SK-N-SH (cell line): ENCODE data around the gene AMZ1. TPM values are rescaled to one million over a fixed set of nuclear protein-coding genes. Genes with fewer than 3 reads are reported as not detected.

Experiments
- CTCF ChIA-PET: fragments of 300-600, 350-600 bp; formaldehyde crosslinking; extraction: SDS; loops from one replicate; lab custom pipeline; 2021; lab: Yijun Ruan, JAX
- POLR2A ChIA-PET: fragments of 350-600 bp; sonication (Branson Sonifier 250); formaldehyde crosslinking; extraction: SDS; loops from one replicate; lab custom pipeline; 2020; ENCODE audit warnings: antibody characterized with exemption, inconsistent platforms; lab: Yijun Ruan, JAX
- DNase-seq: peaks from one replicate; pipeline ENCODE4 v3.0.0; 2012
- H2AFZ ChIP-seq: fragments of 200-600 bp; sonication (generic); 2 replicates; pipeline ENCODE4 v1.8.1; 2016; ENCODE audit warnings: antibody characterized with exemption, mild to moderate bottlenecking, low read depth
- H3F3A ChIP-seq: fragments of 200-600 bp; sonication (generic); replicated peaks from 2 replicates; pipeline ENCODE3; 2016; ENCODE audit warnings: antibody characterized with exemption, mild to moderate bottlenecking; ENCODE audit not compliant: insufficient read depth
- H3K27ac ChIP-seq, 2 experiments: fragments of 200-500 bp in 1 of 2; fragments of 200-600 bp in 1 of 2; sonication (Bioruptor generic) in 1 of 2; sonication (generic), shearing (Covaris generic) in 1 of 2; 2 replicates each; pipeline versions ENCODE4 v1.5.1 to v1.6.1; 2014 to 2016; ENCODE audit warnings: low read depth in 2 of 2, inconsistent platforms in 1 of 2, low read length in 1 of 2, mild to moderate bottlenecking in 1 of 2, mixed read lengths in 1 of 2
- H3K27me3 ChIP-seq: fragments of 200-600 bp; sonication (generic), shearing (Covaris generic); 2 replicates; pipeline ENCODE4 v1.6.1; 2016; ENCODE audit warnings: mixed run types; ENCODE audit not compliant: insufficient read depth
- H3K36me3 ChIP-seq, 2 experiments: fragments of 200-500 bp in 1 of 2; fragments of 200-600 bp in 1 of 2; sonication (Bioruptor generic) in 1 of 2; sonication (generic) in 1 of 2; replicated peaks in 1 of 2; 2 replicates each; pipeline versions ENCODE3 to v1.5.1; 2014 to 2016; ENCODE audit warnings: low read length in 1 of 2, mild to moderate bottlenecking in 1 of 2; ENCODE audit not compliant: insufficient read depth in 2 of 2, control insufficient read depth in 1 of 2
- H3K4me1 ChIP-seq, 2 experiments: fragments of 200-500 bp in 1 of 2; fragments of 200-600 bp in 1 of 2; sonication (Bioruptor generic) in 1 of 2; sonication (generic), shearing (Covaris generic) in 1 of 2; 2 replicates each; pipeline versions ENCODE4 v1.5.1 to v1.6.1; 2014 to 2016; ENCODE audit warnings: low read depth in 1 of 2, low read length in 1 of 2, mixed run types in 1 of 2; ENCODE audit not compliant: insufficient read depth in 2 of 2, control insufficient read depth in 1 of 2
- H3K4me2 ChIP-seq: fragments of 200-600 bp; sonication (generic), shearing (Covaris generic); 2 replicates; pipeline ENCODE4 v1.6.1; 2017; ENCODE audit warnings: mixed run types
- H3K4me3 ChIP-seq, 2 experiments: fragments of 200-500 bp in 1 of 2; fragments of 200-600 bp in 1 of 2; sonication (Bioruptor generic) in 1 of 2; sonication (generic), shearing (Covaris generic) in 1 of 2; 2 replicates each; pipeline versions ENCODE4 v1.5.1 to v1.8.1; 2014 to 2016; ENCODE audit warnings: low read depth in 2 of 2, inconsistent platforms in 1 of 2, low read length in 1 of 2, mild to moderate bottlenecking in 1 of 2, mixed read lengths in 1 of 2, moderate library complexity in 1 of 2
- H3K79me2 ChIP-seq: fragments of 200-600 bp; sonication (generic); 2 replicates; pipeline ENCODE4 v1.8.1; 2017; ENCODE audit warnings: mild to moderate bottlenecking; ENCODE audit not compliant: insufficient read depth
- H3K9ac ChIP-seq: fragments of 200-600 bp; sonication (generic); 2 replicates; pipeline ENCODE4 v1.6.1; 2017; ENCODE audit warnings: mixed run types
- H3K9me2 ChIP-seq: fragments of 200-600 bp; sonication (generic); 2 replicates; pipeline ENCODE4 v1.6.1; 2017; ENCODE audit warnings: mixed run types
- H3K9me3 ChIP-seq: fragments of 200-600 bp; sonication (generic); 2 replicates; pipeline ENCODE4 v1.6.1; 2017; ENCODE audit warnings: mixed run types, mild to moderate bottlenecking, moderate library complexity
- H4K20me1 ChIP-seq: fragments of 200-600 bp; sonication (generic); 2 replicates; pipeline ENCODE4 v1.6.1; 2017; ENCODE audit warnings: mild to moderate bottlenecking, mixed run types; ENCODE audit not compliant: insufficient read depth
- ELF1 ChIP-seq: IDR thresholded peaks from 2 replicates; pipeline ENCODE4 v1.4.0; 2012
- GABPA ChIP-seq: IDR thresholded peaks from 2 replicates; pipeline ENCODE4 v1.4.0; 2012; ENCODE audit warnings: low read depth, mild to moderate bottlenecking
- JUND ChIP-seq: IDR thresholded peaks from 2 replicates; pipeline ENCODE4 v1.4.0; 2012
- RCOR1 ChIP-seq: fragments of 150-350 bp; IDR thresholded peaks from 2 replicates; pipeline ENCODE4 v1.6.1; 2017; ENCODE audit warnings: antibody characterized with exemption, low read length
- RFX5 ChIP-seq: IDR thresholded peaks from 2 replicates; pipeline ENCODE4 v1.6.1; 2012; ENCODE audit warnings: mild to moderate bottlenecking, improper control_type of control experiment, low read length
- TEAD4 ChIP-seq: IDR thresholded peaks from 2 replicates; pipeline ENCODE4 v1.4.0; 2012; ENCODE audit warnings: mild to moderate bottlenecking, borderline replicate concordance; ENCODE audit not compliant: insufficient read depth
- USF2 ChIP-seq: fragments of 150-350 bp; IDR thresholded peaks from 2 replicates; pipeline ENCODE4 v1.6.1; 2017; ENCODE audit warnings: antibody characterized with exemption, low read length, low read depth, borderline replicate concordance
- YY1 ChIP-seq: IDR thresholded peaks from 2 replicates; pipeline ENCODE4 v1.4.0; 2012; ENCODE audit warnings: low read depth, mild to moderate bottlenecking
- WGBS: methylation state at CpG from one replicate; pipeline ENCODE4 v1.1.6; 2017; ENCODE audit warnings: low lambda C conversion rate; 5-methylcytosine and 5-hydroxymethylcytosine counted together
- polyA plus RNA-seq, 3 experiments: library from polyadenylated mRNA; depleted of rRNA; stranded (reverse); fragments of >200 nt; gene quantifications; 2 replicates each; pipeline ENCODE4 v1.2.3, GENCODE V29; 2012
- TF ChIP-seq, protein P1 (sequence below): IDR thresholded peaks from 2 replicates; pipeline ENCODE4 v1.4.0; 2012; ENCODE audit warnings: low read depth
- TF ChIP-seq, protein P2 (sequence below): fragments of 150-350 bp; IDR thresholded peaks from 2 replicates; pipeline ENCODE4 v1.6.1; 2016; ENCODE audit warnings: mild to moderate bottlenecking, low read depth, low read length
- TF ChIP-seq, protein P3 (sequence below): IDR thresholded peaks from 2 replicates; pipeline ENCODE4; 2012

Gene AMZ1
- polyA plus RNA-seq, 1 of the 3 experiments (the other 2 are of a cell fraction), result 0.15 TPM

- TF ChIP-seq, protein P1, sequence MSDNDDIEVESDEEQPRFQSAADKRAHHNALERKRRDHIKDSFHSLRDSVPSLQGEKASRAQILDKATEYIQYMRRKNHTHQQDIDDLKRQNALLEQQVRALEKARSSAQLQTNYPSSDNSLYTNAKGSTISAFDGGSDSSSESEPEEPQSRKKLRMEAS, result no peak
- no peak for TF ChIP-seq RFX5
Measured at GRCh38 chr7:2717293-2718261, 29.6 kb downstream of the AMZ1 start (continued).

DNA sequence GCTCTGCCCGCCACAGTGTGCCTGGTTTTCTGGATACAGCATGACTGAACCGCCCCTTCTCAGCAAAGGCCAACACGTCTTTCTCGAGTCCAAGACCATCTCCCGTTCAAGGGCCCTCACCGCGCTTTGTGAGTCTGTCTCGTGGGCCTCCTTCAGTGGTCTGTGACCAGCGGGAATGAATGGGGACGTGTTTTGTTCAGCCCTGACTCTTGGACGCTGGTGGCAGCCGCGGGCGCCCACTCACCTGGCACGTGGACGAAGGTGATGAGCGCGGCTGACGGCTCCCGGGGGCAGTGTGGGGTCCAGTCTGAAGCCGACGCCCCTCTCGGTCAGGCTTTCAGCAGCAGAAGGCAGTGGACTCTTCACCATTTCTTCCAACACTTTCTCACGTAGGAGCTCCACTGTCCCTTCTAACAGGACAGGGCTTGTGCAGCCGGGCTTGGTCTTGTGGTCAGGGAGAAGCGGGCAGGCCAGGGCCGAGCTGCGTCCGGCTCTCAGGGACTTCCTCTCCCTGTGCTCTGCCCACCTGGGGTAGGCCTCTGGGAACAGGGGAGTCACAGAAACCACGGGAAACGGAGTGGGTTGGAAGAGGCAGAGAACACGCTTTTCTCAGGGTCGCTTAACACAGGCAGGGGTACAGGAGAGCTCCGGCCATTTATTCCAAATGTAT, 30.4 kb downstream of the AMZ1 start:
- Histone ChIP-seq H3K9me2 (no peaks in the 10 kb centered on the region), H3K9me3 (no peaks in the 10 kb centered on the region), H3K4me3 (no peak overlapping the region), H3K27ac (no peak overlapping the region), H4K20me1 (no peaks in the 10 kb centered on the region), H2AFZ (no peak overlapping the region), H3K4me1 (peaks cover 0 to 28% of the 10 kb centered on the region in 2 experiments; a peak in 1 of 4 replicates), H3K36me3 (peaks cover 14 to 32% of the 10 kb centered on the region in 2 experiments), H3K79me2 (no peaks in the 10 kb centered on the region), H3K27me3 (no peaks in the 10 kb centered on the region), H3K9ac (no peak overlapping the region), H3K4me2 (no peak overlapping the region), H3F3A (no peaks in the 10 kb centered on the region)
- WGBS, result 91% methylated on average over 34 of the region's 34 CpGs
- ChIA-PET CTCF (interaction anchor here (0.6 to 7.6 kb wide), 29 partner anchors 8 to 1368 kb away, joined by 3 to 94 read pairs (median 5); no protein-coding TSS in a partner anchor), POLR2A (no interaction called here)
- no peak for DNase-seq
- no peak for TF ChIP-seq GABPA
- no peak for TF ChIP-seq ELF1
- TF ChIP-seq, protein P1, result no peak
- TF ChIP-seq YY1, result no peak
- TF ChIP-seq, protein P2, sequence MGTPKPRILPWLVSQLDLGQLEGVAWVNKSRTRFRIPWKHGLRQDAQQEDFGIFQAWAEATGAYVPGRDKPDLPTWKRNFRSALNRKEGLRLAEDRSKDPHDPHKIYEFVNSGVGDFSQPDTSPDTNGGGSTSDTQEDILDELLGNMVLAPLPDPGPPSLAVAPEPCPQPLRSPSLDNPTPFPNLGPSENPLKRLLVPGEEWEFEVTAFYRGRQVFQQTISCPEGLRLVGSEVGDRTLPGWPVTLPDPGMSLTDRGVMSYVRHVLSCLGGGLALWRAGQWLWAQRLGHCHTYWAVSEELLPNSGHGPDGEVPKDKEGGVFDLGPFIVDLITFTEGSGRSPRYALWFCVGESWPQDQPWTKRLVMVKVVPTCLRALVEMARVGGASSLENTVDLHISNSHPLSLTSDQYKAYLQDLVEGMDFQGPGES, result no peak
- TF ChIP-seq RCOR1, result no peak
- no peak for TF ChIP-seq TEAD4
- no peak for TF ChIP-seq USF2
- TF ChIP-seq, protein P3, sequence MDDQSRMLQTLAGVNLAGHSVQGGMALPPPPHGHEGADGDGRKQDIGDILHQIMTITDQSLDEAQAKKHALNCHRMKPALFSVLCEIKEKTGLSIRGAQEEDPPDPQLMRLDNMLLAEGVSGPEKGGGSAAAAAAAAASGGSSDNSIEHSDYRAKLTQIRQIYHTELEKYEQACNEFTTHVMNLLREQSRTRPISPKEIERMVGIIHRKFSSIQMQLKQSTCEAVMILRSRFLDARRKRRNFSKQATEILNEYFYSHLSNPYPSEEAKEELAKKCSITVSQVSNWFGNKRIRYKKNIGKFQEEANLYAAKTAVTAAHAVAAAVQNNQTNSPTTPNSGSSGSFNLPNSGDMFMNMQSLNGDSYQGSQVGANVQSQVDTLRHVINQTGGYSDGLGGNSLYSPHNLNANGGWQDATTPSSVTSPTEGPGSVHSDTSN, result no peak
- TF ChIP-seq JUND, result no peak
